ENCODE data around the gene MESP2. TPM values are rescaled to one million over a fixed set of nuclear protein-coding genes. Genes with fewer than 3 reads are reported as not detected.

The MESP2 gene
- total and polyA plus RNA-seq, 2 of the 8 experiments (the other 6 are each of a cell fraction or from before 2014, with no cell fraction given) = 0.35 to 0.80 TPM

- TF ChIP-seq ATF2 (IDR thresholded peaks at IDR 0.05; ENCODE audit: low read length) (no peak), RAD21 (IDR thresholded peaks at IDR 0.05 in 1 of 2, conservative IDR thresholded peaks at IDR 0.05 in 1 of 2; ENCODE audit: low read depth in 2 of 2, low read length in 2 of 2) (no peak), EGR1 (IDR thresholded peaks at IDR 0.05; ENCODE audit: borderline replicate concordance, low read depth, low read length) (no peak), TAF1 (IDR thresholded peaks at IDR 0.05; ENCODE audit: low read depth, low read length) (no peak), KDM5A (IDR thresholded peaks at IDR 0.05; ENCODE audit: low read length) (no peak), MAFK (IDR thresholded peaks at IDR 0.05; ENCODE audit: low read depth, low read length) (no peak)
Observed at GRCh38 chr15:89781055-89781454, 4.9 kb downstream of the MESP2 start (continued).
